Neuronal stem cell (in vitro differentiated cells): ENCODE data around the gene PTPN14.

Experiments used
- DNase-seq: peaks from one replicate; pipeline ENCODE4 v3.0.0-alpha.2; 2013; ENCODE audit warnings: low spot score
- H2AFZ ChIP-seq: one replicate; pipeline ENCODE4 v1.6.1; 2013; ENCODE audit warnings: mild to moderate bottlenecking, low read length, inconsistent platforms
- H2AK5ac ChIP-seq: 2 replicates; pipeline ENCODE4 v1.6.1; 2013; ENCODE audit warnings: low read depth, mild to moderate bottlenecking, inconsistent platforms, low read length, moderate library complexity, mixed read lengths
- H2BK120ac ChIP-seq: 2 replicates; pipeline ENCODE4 v1.6.1; 2013; ENCODE audit warnings: low read depth, mild to moderate bottlenecking, inconsistent platforms, low read length, moderate library complexity, mixed read lengths
- H2BK12ac ChIP-seq: one replicate; pipeline ENCODE4 v1.6.1; 2013; ENCODE audit warnings: low read length, inconsistent platforms
- H2BK15ac ChIP-seq: 2 replicates; pipeline ENCODE4 v1.6.1; 2013; ENCODE audit warnings: mild to moderate bottlenecking, low read length, inconsistent platforms, mixed read lengths
- H2BK5ac ChIP-seq: one replicate; pipeline ENCODE4 v1.6.1; 2013; ENCODE audit warnings: inconsistent platforms, mild to moderate bottlenecking, low read length, moderate library complexity
- H3K14ac ChIP-seq: one replicate; pipeline ENCODE4 v1.6.1; 2013; ENCODE audit warnings: low read length, inconsistent platforms
- H3K18ac ChIP-seq: 2 replicates; pipeline ENCODE4 v1.6.1; 2013; ENCODE audit warnings: low read length, inconsistent platforms
- H3K23ac ChIP-seq: 2 replicates; pipeline ENCODE4 v1.6.1; 2013; ENCODE audit warnings: low read depth, mild to moderate bottlenecking, mixed read lengths, low read length, inconsistent platforms; ENCODE audit not compliant: poor library complexity
- H3K27ac ChIP-seq: replicated peaks from 3 replicates; pipeline ENCODE4 v1.5.1; 2013; ENCODE audit warnings: low read length, inconsistent platforms
- H3K27me3 ChIP-seq, 3 experiments: 2 replicates each; pipeline ENCODE4 v1.6.1; 2013; ENCODE audit warnings: low read length in 3 of 3, mild to moderate bottlenecking in 2 of 3, inconsistent platforms in 1 of 3, low read depth in 1 of 3, mixed read lengths in 1 of 3, moderate library complexity in 1 of 3; ENCODE audit not compliant: control insufficient read depth in 3 of 3, insufficient read depth in 3 of 3
- H3K36me3 ChIP-seq, 2 donors: replicated peaks in 1 of 2; 2 replicates each; pipeline ENCODE4 v1.6.1; 2013; ENCODE audit warnings: low read length in 2 of 2; ENCODE audit not compliant: control insufficient read depth in 2 of 2, insufficient read depth in 2 of 2
- H3K4ac ChIP-seq: 2 replicates; pipeline ENCODE4 v1.6.1; 2013; ENCODE audit warnings: inconsistent platforms, mild to moderate bottlenecking, low read length, moderate library complexity
- H3K4me1 ChIP-seq, 2 donors: 1 replicate in 1 of 2; 2 replicates in 1 of 2; pipeline ENCODE4 v1.6.1; 2013; ENCODE audit warnings: low read length in 2 of 2, low read depth in 1 of 2; ENCODE audit not compliant: control insufficient read depth in 2 of 2, insufficient read depth in 1 of 2
- H3K4me2 ChIP-seq: one replicate; pipeline ENCODE4 v1.6.1; 2013; ENCODE audit warnings: mild to moderate bottlenecking, low read length, inconsistent platforms; ENCODE audit not compliant: insufficient read depth, poor library complexity, severe bottlenecking
- H3K4me3 ChIP-seq, 2 donors: 2 replicates each; pipeline ENCODE4 v1.5.1; 2013; ENCODE audit warnings: low read length in 2 of 2, mild to moderate bottlenecking in 2 of 2, inconsistent platforms in 1 of 2, moderate library complexity in 1 of 2
- H3K79me1 ChIP-seq: one replicate; pipeline ENCODE4 v1.6.1; 2013; ENCODE audit warnings: low read depth, mild to moderate bottlenecking, inconsistent platforms, low read length, moderate library complexity
- H3K9ac ChIP-seq: one replicate; pipeline ENCODE4 v1.6.1; 2013; ENCODE audit warnings: mild to moderate bottlenecking, low read depth, low read length, inconsistent platforms; ENCODE audit not compliant: poor library complexity
- H3K9me3 ChIP-seq, 2 donors: replicated peaks in 1 of 2; 2 replicates each; pipeline versions ENCODE3 to v1.6.1; 2013; ENCODE audit warnings: low read length in 2 of 2, mild to moderate bottlenecking in 2 of 2, inconsistent platforms in 1 of 2, low read depth in 1 of 2, mixed read lengths in 1 of 2, moderate library complexity in 1 of 2; ENCODE audit not compliant: control insufficient read depth in 2 of 2, insufficient read depth in 1 of 2
- H4K8ac ChIP-seq: one replicate; pipeline ENCODE4 v1.6.1; 2013; ENCODE audit warnings: low read depth, mild to moderate bottlenecking, inconsistent platforms, low read length, moderate library complexity
- H4K91ac ChIP-seq: one replicate; pipeline ENCODE4 v1.6.1; 2013; ENCODE audit warnings: low read length, low read depth, mild to moderate bottlenecking, inconsistent platforms; ENCODE audit not compliant: poor library complexity
- WGBS, 2 donors: extraction: QIAGEN DNeasy Blood & Tissue Kit; methylation state at CpG; one replicate each; pipeline ENCODE4 v1.1.7; 2013; ENCODE audit warnings: missing lambda C conversion rate in 2 of 2, mixed read lengths in 1 of 2; ENCODE audit not compliant: insufficient read length in 2 of 2, insufficient replicate concordance in 1 of 2; ENCODE audit errors: extremely low coverage in 2 of 2; 5-methylcytosine and 5-hydroxymethylcytosine counted together

The PTPN14 gene

GRCh38 chr1:214341932-214342331 is 209.5 kb downstream of the PTPN14 start:
- Histone ChIP-seq H2BK12ac (no peak overlapping the region), H3K9ac (no peak overlapping the region), H3K4me1 (peaks cover 7% of the 10 kb centered on the region in 2 donors), H2BK5ac (no peak overlapping the region), H2BK120ac (no peak overlapping the region), H3K4me3 (no peak overlapping the region), H3K23ac (no peak overlapping the region), H2AFZ (no peak overlapping the region), H3K9me3 (peaks cover 0 to 17% of the 10 kb centered on the region in 2 donors), H3K27me3 (no peaks in the 10 kb centered on the region), H2AK5ac (no peak overlapping the region), H4K8ac (no peak overlapping the region), H3K14ac (no peak overlapping the region), H4K91ac (no peak overlapping the region), H3K18ac (no peak overlapping the region), H3K27ac (no peak overlapping the region), H3K79me1 (no peaks in the 10 kb centered on the region), H2BK15ac (no peak overlapping the region), H3K36me3 (peaks cover 0 to 16% of the 10 kb centered on the region in 2 donors), H3K4ac (no peak overlapping the region), H3K4me2 (no peak overlapping the region)
- DNase-seq: no peak
- no CpG with 5 or more reads among the region's 3 CpGs for WGBS, 2 donors

DNA sequence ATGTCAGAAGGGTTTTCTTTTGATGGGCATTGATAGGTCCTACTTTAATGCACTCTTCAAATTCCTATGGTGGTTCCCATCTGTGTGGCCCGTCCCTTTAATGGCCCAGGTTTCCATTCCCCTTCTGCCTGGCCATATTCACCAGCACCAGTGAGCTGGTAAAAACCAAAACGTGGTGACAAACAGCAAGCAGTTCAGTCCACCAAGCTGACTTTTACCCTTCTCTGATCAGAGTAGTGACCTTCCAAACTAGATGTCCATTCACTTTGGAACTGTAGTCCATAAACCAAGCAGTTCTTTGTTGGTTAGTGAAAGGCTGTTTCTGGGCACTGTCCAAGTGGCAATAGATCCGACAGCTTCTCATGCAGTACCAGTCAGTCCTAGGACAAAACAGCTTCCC is 209.9 kb downstream of the PTPN14 start:
- H3K9me3 ChIP-seq: peaks cover 0 to 17% of the 10 kb centered on the region in 2 donors
- H2BK5ac ChIP-seq: no peak overlapping the region
- H3K4me3 ChIP-seq: no peak overlapping the region
- H3K23ac ChIP-seq: no peak overlapping the region
- no peak overlapping the region for H4K8ac ChIP-seq
- peaks cover 0 to 15% of the 10 kb centered on the region in 2 donors for H3K36me3 ChIP-seq
- H3K4ac ChIP-seq: no peak overlapping the region
- H3K27ac ChIP-seq: no peak overlapping the region
- no peak overlapping the region for H4K91ac ChIP-seq
- no peak overlapping the region for H3K18ac ChIP-seq
- H2BK15ac ChIP-seq: no peak overlapping the region
- H3K79me1 ChIP-seq: no peaks in the 10 kb centered on the region
- WGBS, 2 donors: no CpG with 5 or more reads among the region's 3 CpGs
- H3K14ac ChIP-seq: no peak overlapping the region
- H3K9ac ChIP-seq: no peak overlapping the region
- no peak overlapping the region for H2AK5ac ChIP-seq
- no peak overlapping the region for H2AFZ ChIP-seq
- no peak for DNase-seq
- no peak overlapping the region for H3K4me2 ChIP-seq
- no peak overlapping the region for H2BK12ac ChIP-seq
- H3K27me3 ChIP-seq: no peaks in the 10 kb centered on the region
- peaks cover 7% of the 10 kb centered on the region in 2 donors for H3K4me1 ChIP-seq
- no peak overlapping the region for H2BK120ac ChIP-seq

GRCh38 chr1:214338212-214338611 is 213.2 kb downstream of the PTPN14 start:
- Histone ChIP-seq H3K4me2 (no peak overlapping the region), H3K14ac (no peak overlapping the region), H3K4me3 (no peak overlapping the region), H2BK120ac (no peak overlapping the region), H3K27ac (no peak overlapping the region), H3K4ac (no peak overlapping the region), H2BK5ac (no peak overlapping the region), H2AK5ac (no peak overlapping the region), H4K91ac (no peak overlapping the region), H3K23ac (no peak overlapping the region), H3K4me1 (peaks cover 7% of the 10 kb centered on the region in 2 donors), H2BK12ac (no peak overlapping the region), H3K18ac (no peak overlapping the region), H4K8ac (no peak overlapping the region), H2BK15ac (no peak overlapping the region), H3K27me3 (no peaks in the 10 kb centered on the region), H3K36me3 (peaks cover 0 to 10% of the 10 kb centered on the region in 2 donors), H3K79me1 (no peaks in the 10 kb centered on the region), H3K9me3 (no peaks in the 10 kb centered on the region), H2AFZ (no peak overlapping the region), H3K9ac (no peak overlapping the region)
- DNase-seq: no peak
- no CpG with 5 or more reads among the region's 4 CpGs for WGBS, 2 donors

DNA sequence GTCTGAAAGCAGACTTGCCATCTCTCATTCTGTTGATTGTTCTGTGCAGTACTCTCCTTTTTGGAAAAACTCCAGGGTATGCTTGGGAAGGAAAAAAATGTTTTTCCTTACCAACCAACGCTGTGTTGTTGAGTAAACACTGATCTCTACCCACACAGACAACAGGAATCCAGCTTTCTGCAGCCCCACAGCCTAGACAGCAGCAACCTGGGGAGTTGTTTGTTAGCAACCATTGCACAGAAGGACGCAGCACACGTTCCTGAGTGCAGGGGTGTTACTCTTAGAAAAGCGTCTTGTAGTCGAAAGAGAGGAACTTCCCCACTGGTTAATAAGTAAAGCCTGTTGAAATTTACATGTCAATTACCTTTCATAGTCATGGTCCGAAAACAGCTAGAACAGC is 213.9 kb downstream of the PTPN14 start:
- no peak overlapping the region for H2BK15ac ChIP-seq
- H3K14ac ChIP-seq: no peak overlapping the region
- H3K9me3 ChIP-seq: no peaks in the 10 kb centered on the region
- H3K4me3 ChIP-seq: no peak overlapping the region
- H3K27ac ChIP-seq: peak overlapping the region; percentile 40
- no CpG with 5 or more reads among the region's 6 CpGs for WGBS, 2 donors
- no peak overlapping the region for H3K4me2 ChIP-seq
- no peak overlapping the region for H3K9ac ChIP-seq
- H4K91ac ChIP-seq: no peak overlapping the region
- no peaks in the 10 kb centered on the region for H3K79me1 ChIP-seq
- no peak overlapping the region for H2AFZ ChIP-seq
- H3K27me3 ChIP-seq: no peaks in the 10 kb centered on the region
- H2AK5ac ChIP-seq: no peak overlapping the region
- no peak overlapping the region for H2BK120ac ChIP-seq
- peaks cover 7% of the 10 kb centered on the region in 2 donors for H3K4me1 ChIP-seq
- no peak overlapping the region for H2BK12ac ChIP-seq
- no peak overlapping the region for H3K4ac ChIP-seq
- H2BK5ac ChIP-seq: no peak overlapping the region
- H4K8ac ChIP-seq: no peak overlapping the region
- DNase-seq: no peak
- peaks cover 0 to 10% of the 10 kb centered on the region in 2 donors for H3K36me3 ChIP-seq
- H3K18ac ChIP-seq: no peak overlapping the region
- H3K23ac ChIP-seq: no peak overlapping the region
